HL-60 (cell line): ENCODE results near the gene RRAGD.
A peak's percentile ranks its signal among the peaks of the same experiment; 100 is the strongest.

Experiments used
- DNase-seq, 2 experiments: peaks; one replicate each; pipeline ENCODE4 v3.0.0-alpha.2; 2010 to 2020; ENCODE audit warnings: low read depth in 1 of 2, low spot score in 1 of 2
- H3K27ac ChIP-seq: fragments of 250-450 bp; sonication (Bioruptor Pico); replicated peaks from 2 replicates; pipeline ENCODE4 v1.5.1; 2020; ENCODE audit warnings: mild to moderate bottlenecking, moderate library complexity
- H3K27me3 ChIP-seq: fragments of 250-450 bp; sonication (Bioruptor Pico); 2 replicates; pipeline ENCODE4 v1.5.1; 2021; ENCODE audit warnings: mild to moderate bottlenecking, moderate library complexity; ENCODE audit not compliant: insufficient read depth, poor library complexity, severe bottlenecking
- H3K4me3 ChIP-seq: replicated peaks from 2 replicates; pipeline ENCODE4 v1.5.1; 2011; ENCODE audit warnings: mild to moderate bottlenecking, control low read depth, low read length; ENCODE audit not compliant: insufficient read depth
- CTCF ChIP-seq: IDR thresholded peaks from one replicate; pipeline ENCODE4 v1.5.1; 2011; ENCODE audit warnings: low read length, control low read depth, inconsistent platforms; ENCODE audit not compliant: insufficient read depth
- GABPA ChIP-seq: IDR thresholded peaks from 2 replicates; pipeline ENCODE4 v1.6.1; 2012; ENCODE audit warnings: low read depth
- POLR2AphosphoS5 ChIP-seq: IDR thresholded peaks from 2 replicates; pipeline ENCODE4 v1.6.1; 2012; ENCODE audit warnings: low read depth
- REST ChIP-seq: IDR thresholded peaks from 2 replicates; pipeline ENCODE4 v1.6.1; 2012; ENCODE audit warnings: low read depth; ENCODE audit not compliant: insufficient replicate concordance
- SPI1 ChIP-seq: IDR thresholded peaks from 2 replicates; pipeline ENCODE4 v1.6.1; 2012; ENCODE audit warnings: low read depth, mild to moderate bottlenecking, borderline replicate concordance

Gene RRAGD

GRCh38 chr6:89433252-89434149, 21.4 kb upstream of the RRAGD start:
- Histone ChIP-seq H3K4me3 (peak overlapping the region; percentile 65), H3K27ac (no peak overlapping the region)
- peak; percentile 81 for TF ChIP-seq GABPA
- TF ChIP-seq SPI1: peak; percentile 60; the same call in 1 of the 2 replicates
- no peak for TF ChIP-seq POLR2AphosphoS5

DNA sequence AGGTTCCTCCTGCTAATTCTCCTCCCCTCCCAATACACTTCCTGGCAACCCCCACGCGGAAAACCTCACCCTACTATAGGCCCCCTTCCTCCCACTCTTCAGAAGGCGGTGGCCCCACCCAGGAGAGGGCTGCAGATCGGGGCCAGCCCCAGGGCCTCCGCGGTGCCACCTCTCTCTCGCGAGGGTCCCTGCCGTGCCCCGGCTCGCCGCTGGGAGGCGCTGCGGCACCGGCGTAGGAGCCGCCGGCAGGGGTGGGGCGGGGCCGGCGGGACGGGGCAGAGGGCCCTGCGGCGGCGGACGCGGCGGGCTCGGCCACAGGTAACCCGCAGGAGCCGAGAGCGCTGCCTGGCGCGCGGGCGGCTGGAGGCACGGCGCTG, 20.8 kb upstream of the RRAGD start, which contains the start of gene ANKRD6:
Gene ANKRD6 (plus strand): TSS at position 278 of the 377 bp plus-strand sequence. CDS start 133,825 bp downstream, outside the sequence.
- TF ChIP-seq SPI1 (no peak), POLR2AphosphoS5 (no peak), CTCF (peak; percentile 45), GABPA (no peak)
- DNase-seq: peak in 1 of 2 experiments; percentile 51
- Histone ChIP-seq H3K27ac (no peak within 1 kb of the TSS), H3K27me3 (peaks cover 6% of the 10 kb centered on the region), H3K4me3 (peak within 1 kb of the TSS; percentile 65)

More at GRCh38 chr6:89433252-89434149, 21.4 kb upstream of the RRAGD start:
- H3K27me3 ChIP-seq: peaks cover 6% of the 10 kb centered on the region
- peak in 1 of 2 experiments; percentile 47 for DNase-seq

DNA sequence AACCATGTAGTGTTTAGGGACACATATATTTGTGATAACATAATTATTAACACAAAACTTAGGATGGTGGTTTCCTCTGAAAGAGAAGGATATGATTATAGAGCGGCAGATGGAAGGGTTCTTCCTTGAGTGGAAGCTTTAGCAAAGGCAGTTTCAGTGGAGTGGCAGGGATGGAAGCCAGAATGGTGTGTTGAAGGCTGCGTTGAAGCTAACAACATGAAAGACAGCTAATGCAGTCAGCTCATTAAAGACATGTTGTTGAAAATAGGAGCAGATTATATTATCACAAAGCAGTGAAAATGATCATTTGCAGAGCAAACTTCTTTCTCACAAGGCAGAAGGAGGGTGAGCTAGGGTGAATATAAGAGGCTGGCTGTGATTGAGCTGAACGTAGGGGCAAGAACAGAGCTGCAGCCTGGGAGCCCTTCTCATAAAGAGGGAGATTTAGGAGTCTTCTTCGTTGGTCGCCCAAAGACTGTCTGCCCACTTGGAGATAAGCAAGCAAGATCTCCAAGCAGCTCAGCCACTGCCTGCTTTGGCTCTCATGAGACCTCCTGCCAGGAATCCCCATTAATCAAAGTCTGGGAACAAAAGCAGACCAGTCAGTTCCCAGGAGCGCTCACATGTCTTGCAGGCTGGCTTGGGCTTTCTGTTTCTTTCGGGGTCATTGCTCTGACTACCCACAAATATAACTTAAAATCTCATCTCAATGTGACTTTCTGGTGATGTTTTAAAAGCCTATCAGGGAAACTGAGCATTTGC, 18.3 kb upstream of the RRAGD start:
- Histone ChIP-seq H3K4me3 (no peak overlapping the region), H3K27me3 (peaks cover 6% of the 10 kb centered on the region), H3K27ac (no peak overlapping the region)
- DNase-seq: no peak
- no peak for TF ChIP-seq REST

DNA sequence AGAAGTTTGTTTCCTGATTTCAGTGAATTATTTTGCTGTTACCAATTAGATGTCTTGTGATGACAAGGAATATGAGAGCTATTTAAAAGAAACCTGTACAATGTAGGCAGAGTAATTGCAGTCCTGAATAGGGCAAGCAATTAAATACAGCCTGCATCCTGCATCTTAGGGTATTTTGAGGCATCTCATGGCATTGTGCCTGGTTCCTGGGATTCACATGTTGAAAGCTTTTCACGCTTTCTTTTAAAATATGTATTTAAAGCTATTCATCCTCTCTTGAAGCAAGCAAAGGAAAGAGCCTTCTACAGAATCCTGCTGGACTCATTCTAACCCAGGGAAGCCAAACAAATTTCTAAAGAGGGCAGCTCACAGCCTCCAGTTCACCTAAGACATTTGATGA, 4.7 kb upstream of the RRAGD start:
- TF ChIP-seq CTCF: no peak
- TF ChIP-seq GABPA: no peak
- TF ChIP-seq SPI1: no peak
- TF ChIP-seq POLR2AphosphoS5: no peak
- no peak for TF ChIP-seq REST
- no peak for DNase-seq
- Histone ChIP-seq H3K27me3 (no peaks in the 10 kb centered on the region), H3K27ac (no peak overlapping the region), H3K4me3 (no peak overlapping the region)
